ENCODE measurements around the gene NCMAP. TPM values are rescaled to one million over a fixed set of nuclear protein-coding genes. Genes with fewer than 3 reads are reported as not detected.

The NCMAP gene
- polyA plus RNA-seq, 1 of the 3 experiments (the other 2 are of a cell fraction), result not detected

GRCh38 chr1:24642481-24643362, 86.8 kb downstream of the NCMAP start, which contains the start of gene SRRM1:
Gene SRRM1, plus strand, starts transcription at chr1:24643302. Its CDS starts 25 bp downstream, at chr1:24643327.
- TF ChIP-seq, protein P1, sequence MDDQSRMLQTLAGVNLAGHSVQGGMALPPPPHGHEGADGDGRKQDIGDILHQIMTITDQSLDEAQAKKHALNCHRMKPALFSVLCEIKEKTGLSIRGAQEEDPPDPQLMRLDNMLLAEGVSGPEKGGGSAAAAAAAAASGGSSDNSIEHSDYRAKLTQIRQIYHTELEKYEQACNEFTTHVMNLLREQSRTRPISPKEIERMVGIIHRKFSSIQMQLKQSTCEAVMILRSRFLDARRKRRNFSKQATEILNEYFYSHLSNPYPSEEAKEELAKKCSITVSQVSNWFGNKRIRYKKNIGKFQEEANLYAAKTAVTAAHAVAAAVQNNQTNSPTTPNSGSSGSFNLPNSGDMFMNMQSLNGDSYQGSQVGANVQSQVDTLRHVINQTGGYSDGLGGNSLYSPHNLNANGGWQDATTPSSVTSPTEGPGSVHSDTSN (IDR thresholded peaks at IDR 0.05), result no peak
- TF ChIP-seq, protein P2, sequence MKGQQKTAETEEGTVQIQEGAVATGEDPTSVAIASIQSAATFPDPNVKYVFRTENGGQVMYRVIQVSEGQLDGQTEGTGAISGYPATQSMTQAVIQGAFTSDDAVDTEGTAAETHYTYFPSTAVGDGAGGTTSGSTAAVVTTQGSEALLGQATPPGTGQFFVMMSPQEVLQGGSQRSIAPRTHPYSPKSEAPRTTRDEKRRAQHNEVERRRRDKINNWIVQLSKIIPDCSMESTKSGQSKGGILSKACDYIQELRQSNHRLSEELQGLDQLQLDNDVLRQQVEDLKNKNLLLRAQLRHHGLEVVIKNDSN (IDR thresholded peaks at IDR 0.05; ENCODE audit: borderline replicate concordance, low read depth), result peak; percentile 84; the same call in 1 of the 2 replicates
- TF ChIP-seq, protein P3, sequence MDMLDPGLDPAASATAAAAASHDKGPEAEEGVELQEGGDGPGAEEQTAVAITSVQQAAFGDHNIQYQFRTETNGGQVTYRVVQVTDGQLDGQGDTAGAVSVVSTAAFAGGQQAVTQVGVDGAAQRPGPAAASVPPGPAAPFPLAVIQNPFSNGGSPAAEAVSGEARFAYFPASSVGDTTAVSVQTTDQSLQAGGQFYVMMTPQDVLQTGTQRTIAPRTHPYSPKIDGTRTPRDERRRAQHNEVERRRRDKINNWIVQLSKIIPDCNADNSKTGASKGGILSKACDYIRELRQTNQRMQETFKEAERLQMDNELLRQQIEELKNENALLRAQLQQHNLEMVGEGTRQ (IDR thresholded peaks at IDR 0.05; ENCODE audit: borderline replicate concordance, low read depth, low read length), result peak; percentile 59; the same call in 1 of the 2 replicates
- TF ChIP-seq TAF1 (IDR thresholded peaks at IDR 0.05; ENCODE audit: borderline replicate concordance, low read depth, low read length) (peak; percentile 88), JUND (IDR thresholded peaks at IDR 0.05) (no peak), ELF1 (IDR thresholded peaks at IDR 0.05) (peak; percentile 60), EP300 (IDR thresholded peaks at IDR 0.05; ENCODE audit: borderline replicate concordance in 1 of 2, low read depth in 1 of 2, low read length in 1 of 2) (no peak), YY1 (IDR thresholded peaks at IDR 0.05; ENCODE audit: low read depth) (no peak), SMC3 (IDR thresholded peaks at IDR 0.05; ENCODE audit: low read depth, low read length) (peak; percentile 18; the same call in 1 of the 2 replicates), POLR2AphosphoS5 (IDR thresholded peaks at IDR 0.05; ENCODE audit: low read depth, low read length) (peak; percentile 96), NRF1 (IDR thresholded peaks at IDR 0.05; ENCODE audit: low read depth, low read length) (peak; percentile 100), MXI1 (IDR thresholded peaks at IDR 0.05; ENCODE audit: low read depth, low read length) (peak; percentile 90), SIN3A (IDR thresholded peaks at IDR 0.05; ENCODE audit: borderline replicate concordance, low read depth, low read length) (peak; percentile 91; the same call in 1 of the 2 replicates), CHD2 (IDR thresholded peaks at IDR 0.05; ENCODE audit: low read length, partially characterized antibody) (peak; percentile 54), RCOR1 (IDR thresholded peaks at IDR 0.05; ENCODE audit: low read length) (peak; percentile 41), TEAD4 (IDR thresholded peaks at IDR 0.05; ENCODE audit: borderline replicate concordance, insufficient read depth) (no peak)
- TF ChIP-seq, protein P4, sequence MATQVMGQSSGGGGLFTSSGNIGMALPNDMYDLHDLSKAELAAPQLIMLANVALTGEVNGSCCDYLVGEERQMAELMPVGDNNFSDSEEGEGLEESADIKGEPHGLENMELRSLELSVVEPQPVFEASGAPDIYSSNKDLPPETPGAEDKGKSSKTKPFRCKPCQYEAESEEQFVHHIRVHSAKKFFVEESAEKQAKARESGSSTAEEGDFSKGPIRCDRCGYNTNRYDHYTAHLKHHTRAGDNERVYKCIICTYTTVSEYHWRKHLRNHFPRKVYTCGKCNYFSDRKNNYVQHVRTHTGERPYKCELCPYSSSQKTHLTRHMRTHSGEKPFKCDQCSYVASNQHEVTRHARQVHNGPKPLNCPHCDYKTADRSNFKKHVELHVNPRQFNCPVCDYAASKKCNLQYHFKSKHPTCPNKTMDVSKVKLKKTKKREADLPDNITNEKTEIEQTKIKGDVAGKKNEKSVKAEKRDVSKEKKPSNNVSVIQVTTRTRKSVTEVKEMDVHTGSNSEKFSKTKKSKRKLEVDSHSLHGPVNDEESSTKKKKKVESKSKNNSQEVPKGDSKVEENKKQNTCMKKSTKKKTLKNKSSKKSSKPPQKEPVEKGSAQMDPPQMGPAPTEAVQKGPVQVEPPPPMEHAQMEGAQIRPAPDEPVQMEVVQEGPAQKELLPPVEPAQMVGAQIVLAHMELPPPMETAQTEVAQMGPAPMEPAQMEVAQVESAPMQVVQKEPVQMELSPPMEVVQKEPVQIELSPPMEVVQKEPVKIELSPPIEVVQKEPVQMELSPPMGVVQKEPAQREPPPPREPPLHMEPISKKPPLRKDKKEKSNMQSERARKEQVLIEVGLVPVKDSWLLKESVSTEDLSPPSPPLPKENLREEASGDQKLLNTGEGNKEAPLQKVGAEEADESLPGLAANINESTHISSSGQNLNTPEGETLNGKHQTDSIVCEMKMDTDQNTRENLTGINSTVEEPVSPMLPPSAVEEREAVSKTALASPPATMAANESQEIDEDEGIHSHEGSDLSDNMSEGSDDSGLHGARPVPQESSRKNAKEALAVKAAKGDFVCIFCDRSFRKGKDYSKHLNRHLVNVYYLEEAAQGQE (IDR thresholded peaks at IDR 0.05; ENCODE audit: low read depth, low read length), result peak; percentile 66; the same call in 1 of the 2 replicates
- TF ChIP-seq, protein P5, sequence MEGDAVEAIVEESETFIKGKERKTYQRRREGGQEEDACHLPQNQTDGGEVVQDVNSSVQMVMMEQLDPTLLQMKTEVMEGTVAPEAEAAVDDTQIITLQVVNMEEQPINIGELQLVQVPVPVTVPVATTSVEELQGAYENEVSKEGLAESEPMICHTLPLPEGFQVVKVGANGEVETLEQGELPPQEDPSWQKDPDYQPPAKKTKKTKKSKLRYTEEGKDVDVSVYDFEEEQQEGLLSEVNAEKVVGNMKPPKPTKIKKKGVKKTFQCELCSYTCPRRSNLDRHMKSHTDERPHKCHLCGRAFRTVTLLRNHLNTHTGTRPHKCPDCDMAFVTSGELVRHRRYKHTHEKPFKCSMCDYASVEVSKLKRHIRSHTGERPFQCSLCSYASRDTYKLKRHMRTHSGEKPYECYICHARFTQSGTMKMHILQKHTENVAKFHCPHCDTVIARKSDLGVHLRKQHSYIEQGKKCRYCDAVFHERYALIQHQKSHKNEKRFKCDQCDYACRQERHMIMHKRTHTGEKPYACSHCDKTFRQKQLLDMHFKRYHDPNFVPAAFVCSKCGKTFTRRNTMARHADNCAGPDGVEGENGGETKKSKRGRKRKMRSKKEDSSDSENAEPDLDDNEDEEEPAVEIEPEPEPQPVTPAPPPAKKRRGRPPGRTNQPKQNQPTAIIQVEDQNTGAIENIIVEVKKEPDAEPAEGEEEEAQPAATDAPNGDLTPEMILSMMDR (IDR thresholded peaks at IDR 0.05), result peak; percentile 19; the same call in 1 of the 2 replicates
- TF ChIP-seq, protein P6, sequence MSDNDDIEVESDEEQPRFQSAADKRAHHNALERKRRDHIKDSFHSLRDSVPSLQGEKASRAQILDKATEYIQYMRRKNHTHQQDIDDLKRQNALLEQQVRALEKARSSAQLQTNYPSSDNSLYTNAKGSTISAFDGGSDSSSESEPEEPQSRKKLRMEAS (IDR thresholded peaks at IDR 0.05; ENCODE audit: low read depth), result peak; percentile 83
- Histone ChIP-seq H3K9me2 (no peaks in the 10 kb centered on the region), H3K9me3 (no peaks in the 10 kb centered on the region), H3K27me3 (ENCODE audit: insufficient read depth) (no peaks in the 10 kb centered on the region), H3K27ac (ENCODE audit: low read depth in 2 of 2, low read length in 1 of 2) (peak within 1 kb of the TSS; percentile 97 to 100), H3K4me3 (ENCODE audit: low read depth in 2 of 2, low read length in 1 of 2) (peak within 1 kb of the TSS; percentile 84 to 93), H2AFZ (ENCODE audit: low read depth) (peak within 1 kb of the TSS; percentile 89), H3K9ac (peak within 1 kb of the TSS; percentile 100), H3K79me2 (ENCODE audit: insufficient read depth) (peaks cover 56% of the 10 kb centered on the region), H3K4me2 (peak within 1 kb of the TSS; percentile 92), H3K4me1 (ENCODE audit: control insufficient read depth in 1 of 2, insufficient read depth in 2 of 2, low read depth in 1 of 2, low read length in 1 of 2) (peaks cover 15% of the 10 kb centered on the region in 2 experiments; a peak in 3 of 4 replicates), H3K36me3 (replicated peaks in 1 of 2; ENCODE audit: control insufficient read depth in 1 of 2, insufficient read depth in 2 of 2, low read length in 1 of 2) (peaks cover 25 to 27% of the 10 kb centered on the region in 2 experiments), H3F3A (replicated peaks; ENCODE audit: insufficient read depth) (peaks cover 10% of the 10 kb centered on the region), H4K20me1 (ENCODE audit: insufficient read depth) (peaks cover 33% of the 10 kb centered on the region)
- POLR2A ChIA-PET, result no interaction called here
- WGBS (ENCODE audit: low lambda C conversion rate), result 0% methylated on average over 17 of the region's 95 CpGs
- CTCF ChIA-PET, result interaction anchor here (0.8 to 2.1 kb wide), 4 partner anchors 14 to 444 kb away, joined by 5 to 8 read pairs (median 7); no protein-coding TSS in a partner anchor
- DNase-seq, result peak; percentile 97

Data from SK-N-SH (cell line).